GM06990 (cell line): Measurements from ENCODE around the gene SORD.
"Not testable (repeated sequence)": the region's sequence is repeated elsewhere in the genome, so short reads cannot be mapped to it uniquely, and the experiment has no call there.

Source experiments
- DNase-seq: peaks from one replicate; pipeline ENCODE4 v3.0.0-alpha.2; 2011; ENCODE audit not compliant: insufficient read length; ENCODE audit errors: extremely low read depth
- H3K27me3 ChIP-seq: replicated peaks from 2 replicates; pipeline ENCODE4 v1.6.0; 2011; ENCODE audit warnings: low read length; ENCODE audit not compliant: control insufficient read depth, insufficient read depth
- H3K36me3 ChIP-seq: 2 replicates; pipeline ENCODE4 v1.5.1; 2011; ENCODE audit warnings: low read length; ENCODE audit not compliant: control insufficient read depth, insufficient read depth
- H3K4me3 ChIP-seq: replicated peaks from 2 replicates; pipeline ENCODE4 v1.5.1; 2011; ENCODE audit warnings: low read depth, mild to moderate bottlenecking, control low read depth, low read length
- TF ChIP-seq, protein P1 (sequence below): IDR thresholded peaks from 2 replicates; pipeline ENCODE4 v1.5.1; 2011; ENCODE audit warnings: low read length, control low read depth, mild to moderate bottlenecking, inconsistent platforms; ENCODE audit not compliant: insufficient read depth, poor library complexity, severe bottlenecking

Gene SORD

DNA sequence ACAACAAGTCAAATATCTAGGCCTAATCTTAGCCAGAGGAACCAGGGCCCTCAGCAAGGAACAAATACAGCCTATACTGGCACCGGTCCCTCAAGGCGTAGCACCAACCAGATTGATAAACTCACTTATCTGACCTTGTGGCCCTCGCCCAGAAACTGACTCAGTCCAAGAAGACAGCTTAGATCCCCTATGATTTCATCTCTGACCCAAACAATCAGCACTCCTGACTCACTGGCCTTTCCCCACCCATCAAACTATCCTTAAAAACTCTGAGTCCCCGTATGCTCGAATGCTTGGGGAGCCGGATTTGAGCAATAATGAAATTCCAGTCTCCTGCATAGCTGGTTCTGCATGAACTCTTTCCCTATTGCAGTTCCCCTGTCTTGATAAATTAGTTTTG lies 1.6 kb upstream of the SORD start:
- Histone ChIP-seq H3K36me3 (no peaks in the 10 kb centered on the region), H3K27me3 (no peaks in the 10 kb centered on the region), H3K4me3 (no peak overlapping the region)
- TF ChIP-seq, protein P1, sequence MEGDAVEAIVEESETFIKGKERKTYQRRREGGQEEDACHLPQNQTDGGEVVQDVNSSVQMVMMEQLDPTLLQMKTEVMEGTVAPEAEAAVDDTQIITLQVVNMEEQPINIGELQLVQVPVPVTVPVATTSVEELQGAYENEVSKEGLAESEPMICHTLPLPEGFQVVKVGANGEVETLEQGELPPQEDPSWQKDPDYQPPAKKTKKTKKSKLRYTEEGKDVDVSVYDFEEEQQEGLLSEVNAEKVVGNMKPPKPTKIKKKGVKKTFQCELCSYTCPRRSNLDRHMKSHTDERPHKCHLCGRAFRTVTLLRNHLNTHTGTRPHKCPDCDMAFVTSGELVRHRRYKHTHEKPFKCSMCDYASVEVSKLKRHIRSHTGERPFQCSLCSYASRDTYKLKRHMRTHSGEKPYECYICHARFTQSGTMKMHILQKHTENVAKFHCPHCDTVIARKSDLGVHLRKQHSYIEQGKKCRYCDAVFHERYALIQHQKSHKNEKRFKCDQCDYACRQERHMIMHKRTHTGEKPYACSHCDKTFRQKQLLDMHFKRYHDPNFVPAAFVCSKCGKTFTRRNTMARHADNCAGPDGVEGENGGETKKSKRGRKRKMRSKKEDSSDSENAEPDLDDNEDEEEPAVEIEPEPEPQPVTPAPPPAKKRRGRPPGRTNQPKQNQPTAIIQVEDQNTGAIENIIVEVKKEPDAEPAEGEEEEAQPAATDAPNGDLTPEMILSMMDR, result no peak
- DNase-seq, result no peak

DNA sequence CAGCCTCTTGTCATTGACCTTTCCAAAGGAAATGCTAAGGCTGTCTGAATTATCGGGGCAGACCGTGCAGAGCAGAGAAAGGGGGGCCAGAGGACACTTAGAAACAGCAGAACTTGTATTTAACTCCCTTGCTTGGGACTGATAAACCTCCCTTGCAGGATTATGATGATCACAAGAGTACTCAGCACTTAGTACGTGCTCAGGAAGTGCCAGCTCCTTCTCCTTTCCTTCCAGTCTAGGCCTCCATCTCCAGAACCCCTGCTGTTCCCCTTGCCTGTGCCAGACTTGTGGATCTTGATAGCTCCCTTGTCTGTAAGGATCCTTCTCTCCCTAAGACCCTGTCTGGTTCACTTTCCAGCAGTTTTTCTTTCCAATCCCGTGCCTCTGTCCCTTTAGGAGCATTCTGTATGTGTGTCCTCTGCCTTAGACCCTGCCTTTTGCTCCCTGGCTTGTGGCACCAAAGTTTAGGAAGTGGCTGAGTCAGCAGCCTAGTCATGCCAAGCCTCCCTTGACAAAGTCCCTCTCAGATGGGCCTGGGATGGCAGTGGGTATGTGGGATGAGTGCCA lies 747 bp downstream of the SORD start:
- TF ChIP-seq, protein P1, result no peak
- no peaks in the 10 kb centered on the region; the same call in 1 of the 2 replicates for H3K36me3 ChIP-seq
- no peaks in the 10 kb centered on the region for H3K27me3 ChIP-seq
- H3K4me3 ChIP-seq, result peak overlapping the region; percentile 83
- no peak for DNase-seq

DNA sequence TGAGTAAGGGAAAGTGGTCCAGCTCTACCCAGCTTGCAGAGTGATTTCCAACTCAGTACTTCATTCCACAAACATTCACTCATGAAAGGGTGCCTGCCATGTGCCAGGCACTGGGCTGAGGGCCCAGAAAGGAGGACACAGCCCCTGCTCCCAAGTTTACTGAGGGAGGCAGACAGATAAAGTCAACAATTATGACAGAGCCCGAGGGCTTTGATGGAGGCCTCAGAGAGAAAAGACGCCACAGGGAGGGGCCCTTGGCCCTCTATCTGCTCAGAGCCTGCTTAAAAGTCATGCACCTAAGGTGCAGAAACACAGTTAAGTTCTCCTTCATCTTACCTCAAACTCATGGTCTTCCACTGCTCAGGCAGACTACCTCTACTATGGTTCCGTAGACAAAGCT lies 1.7 kb downstream of the SORD start:
- H3K27me3 ChIP-seq, DNase-seq, H3K4me3 ChIP-seq, H3K36me3 ChIP-seq: not testable (repeated sequence)

DNA sequence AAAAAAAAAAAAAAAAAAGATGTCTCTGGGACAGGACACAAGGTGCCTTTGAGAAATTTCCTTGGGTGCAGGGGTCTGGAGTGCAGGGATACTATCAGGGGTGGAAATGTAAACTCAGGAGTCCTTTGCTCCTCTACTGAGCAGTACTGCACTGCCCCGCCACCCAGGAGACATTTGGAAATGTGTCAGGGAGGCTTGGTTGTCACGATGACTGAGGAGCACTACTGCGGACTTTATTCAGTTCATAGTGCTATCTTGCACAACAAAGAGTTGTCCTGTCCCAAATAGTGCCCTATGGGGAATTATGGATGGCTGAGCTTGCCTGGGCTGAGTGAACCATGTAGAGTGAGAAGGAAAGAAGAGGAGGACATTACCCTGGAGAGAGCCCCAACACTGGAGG lies 2.6 kb downstream of the SORD start:
- not testable (repeated sequence) for H3K27me3 ChIP-seq, DNase-seq, H3K36me3 ChIP-seq, H3K4me3 ChIP-seq

DNA sequence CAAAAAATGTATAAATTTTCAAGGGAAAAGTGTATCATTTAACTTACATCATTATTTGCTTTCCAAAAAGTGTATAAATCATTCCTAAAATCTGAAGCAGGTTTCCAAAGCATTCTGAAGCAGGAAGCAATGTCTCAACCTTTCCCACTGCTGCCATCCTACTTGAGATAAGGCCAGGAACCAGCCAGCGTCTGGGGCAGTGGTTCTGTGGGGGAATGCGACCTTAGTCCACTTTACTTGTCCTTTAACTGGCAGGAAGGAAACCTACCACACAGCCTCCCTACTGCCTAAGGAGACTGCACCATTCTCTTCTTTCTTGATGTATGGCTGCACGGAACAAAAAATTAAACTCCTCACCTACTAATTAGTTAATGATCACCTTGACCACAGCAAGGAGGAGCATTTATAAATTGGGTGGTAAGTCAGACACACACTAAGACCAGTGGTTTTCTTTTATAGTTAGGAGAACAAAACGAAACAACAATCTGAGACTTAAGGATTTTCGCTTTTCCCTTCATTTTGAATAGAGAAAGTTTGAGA lies 3.7 kb downstream of the SORD start:
- no peak for DNase-seq
- Histone ChIP-seq H3K27me3 (no peaks in the 10 kb centered on the region), H3K36me3 (peaks cover 1% of the 10 kb centered on the region; the same call in 1 of the 2 replicates), H3K4me3 (no peak overlapping the region)
- TF ChIP-seq, protein P1, result no peak

DNA sequence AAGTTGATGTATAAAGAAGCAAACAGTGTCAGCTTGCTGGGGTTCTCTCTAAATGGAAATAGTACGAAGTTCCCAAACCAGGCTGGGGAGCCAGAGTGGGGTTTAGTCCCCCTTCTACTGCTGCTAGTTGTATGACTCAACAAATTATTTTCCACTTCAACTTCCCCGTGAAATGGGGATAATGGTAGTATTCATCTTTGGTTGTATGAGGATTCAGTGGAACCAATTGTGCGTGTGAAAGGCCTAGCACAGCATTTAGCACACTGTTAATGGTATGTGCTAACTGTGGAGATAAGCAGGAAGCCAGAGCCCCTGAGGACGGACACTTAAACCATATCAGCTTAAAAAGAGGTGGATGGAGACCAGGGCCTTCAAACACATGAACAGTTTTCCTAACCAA lies 4.2 kb downstream of the SORD start:
- DNase-seq, result no peak
- TF ChIP-seq, protein P1, result no peak
- Histone ChIP-seq H3K36me3 (peaks cover 1% of the 10 kb centered on the region; the same call in 1 of the 2 replicates), H3K27me3 (no peaks in the 10 kb centered on the region), H3K4me3 (no peak overlapping the region)

DNA sequence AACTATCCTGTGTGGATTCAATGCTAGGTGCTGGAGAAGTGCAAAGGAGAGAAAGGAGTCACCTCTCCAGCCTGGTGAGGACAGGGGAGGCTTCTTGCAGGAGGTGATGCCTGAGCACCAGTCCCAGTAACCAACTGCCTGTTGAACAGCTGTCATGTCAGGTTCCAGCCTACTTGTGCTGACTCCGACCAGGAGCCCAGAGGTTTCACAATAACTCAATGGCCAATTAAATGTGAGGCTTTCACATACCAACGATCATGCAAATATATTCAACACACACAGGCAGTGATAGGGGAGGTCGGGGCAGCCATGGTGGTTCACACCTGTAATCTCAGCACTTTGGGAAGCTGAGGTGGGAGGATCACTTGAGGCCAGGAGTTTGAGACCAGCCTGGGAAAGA lies 7.7 kb downstream of the SORD start:
- H3K4me3 ChIP-seq, result no peak overlapping the region
- peaks cover 1% of the 10 kb centered on the region; the same call in 1 of the 2 replicates for H3K36me3 ChIP-seq
- TF ChIP-seq, protein P1, result no peak
- no peak for DNase-seq
- no peaks in the 10 kb centered on the region for H3K27me3 ChIP-seq

DNA sequence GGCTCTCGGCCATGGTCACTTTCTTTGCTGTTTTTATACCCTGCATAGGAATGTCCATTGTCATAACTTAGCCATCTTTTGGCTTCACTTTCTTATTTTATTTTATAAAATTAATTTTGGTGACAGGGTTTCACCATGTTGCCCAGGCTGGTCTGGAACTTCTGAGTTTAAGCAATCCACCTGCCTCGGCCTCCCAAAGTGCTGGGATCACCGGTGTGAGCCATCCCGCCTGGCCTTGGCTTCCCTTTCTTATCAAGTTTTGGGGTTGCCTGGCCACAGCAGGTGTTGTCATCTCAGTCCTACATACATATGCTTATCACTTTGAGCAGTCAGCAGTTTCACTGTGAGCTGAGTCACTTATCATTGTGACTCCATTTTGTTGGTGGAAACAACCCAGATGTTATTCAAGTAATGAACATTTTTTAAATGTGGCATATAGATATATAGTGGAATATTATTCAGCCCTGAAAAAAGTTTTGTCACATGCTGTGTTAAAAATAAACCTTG lies 8.6 kb downstream of the SORD start:
- not testable (repeated sequence) for H3K36me3 ChIP-seq, H3K27me3 ChIP-seq, DNase-seq, H3K4me3 ChIP-seq

DNA sequence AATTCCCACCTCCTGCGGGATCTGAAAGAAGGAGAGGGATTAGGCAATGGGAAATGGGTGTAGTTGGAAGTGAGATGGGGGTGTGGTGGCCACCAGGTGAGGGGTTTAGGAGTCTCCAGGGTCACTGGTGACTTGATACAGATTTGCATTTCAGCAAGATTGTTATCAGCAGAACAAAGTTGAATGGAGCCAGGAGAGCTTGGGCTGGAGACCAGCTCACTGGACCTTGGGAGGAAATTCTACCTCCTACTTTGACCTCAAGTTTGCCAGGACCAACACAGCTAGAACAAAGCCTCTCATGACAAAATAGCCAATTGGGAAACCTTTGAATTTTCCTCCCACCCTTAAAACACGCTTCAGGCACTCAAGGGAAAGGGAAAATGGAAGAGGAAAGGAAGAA lies 9.5 kb downstream of the SORD start:
- not testable (repeated sequence) for H3K27me3 ChIP-seq, DNase-seq, H3K4me3 ChIP-seq, H3K36me3 ChIP-seq
